ENCODE measurements around the gene AK4.

- TF ChIP-seq CTCF (conservative IDR thresholded peaks at IDR 0.05; ENCODE audit: low read depth, low read length) (no peak), EZH2 (IDR thresholded peaks at IDR 0.05; ENCODE audit: borderline replicate concordance, low read depth, low read length, poor library complexity, severe bottlenecking) (no peak)
Observed at GRCh38 chr1:65165269-65165993, 17.4 kb downstream of the AK4 start.
